Stimulated activated CD8-positive, alpha-beta memory T cell treated with anti-CD3 and anti-CD28 coated beads, Interleukin-4, amount 100 ng/mL, for 48 hours (primary cell): ENCODE measurements around the gene ARHGAP15.

Experiments
- DNase-seq: peaks from one replicate; pipeline ENCODE4 v3.0.0-alpha.2; 2020

The ARHGAP15 gene

GRCh38 chr2:143280097-143280757 is 151.0 kb downstream of the ARHGAP15 start:
- DNase-seq = no peak

GRCh38 chr2:143282684-143283083 is 153.5 kb downstream of the ARHGAP15 start:
- peak; percentile 60 for DNase-seq

- DNase-seq = no peak
These were observed 155.0 kb downstream of the ARHGAP15 start for GRCh38 chr2:143284087-143284675.

GRCh38 chr2:143289025-143289424 is 159.8 kb downstream of the ARHGAP15 start:
- DNase-seq = no peak

GRCh38 chr2:143290221-143290620 is 161.0 kb downstream of the ARHGAP15 start:
- no peak for DNase-seq

GRCh38 chr2:143294068-143294467 is 164.8 kb downstream of the ARHGAP15 start:
- no peak for DNase-seq

- DNase-seq = no peak
These were observed 166.9 kb downstream of the ARHGAP15 start for GRCh38 chr2:143296089-143296488.

GRCh38 chr2:143297182-143297581 is 168.0 kb downstream of the ARHGAP15 start:
- DNase-seq = no peak

GRCh38 chr2:143300536-143300935 is 171.3 kb downstream of the ARHGAP15 start:
- no peak for DNase-seq

GRCh38 chr2:143311426-143311825 is 182.2 kb downstream of the ARHGAP15 start:
- DNase-seq = no peak

- no peak for DNase-seq
These were observed 183.2 kb downstream of the ARHGAP15 start for GRCh38 chr2:143312441-143312840.

- DNase-seq = no peak
These were observed 184.6 kb downstream of the ARHGAP15 start for GRCh38 chr2:143313861-143314260.

- no peak for DNase-seq
These were observed 192.8 kb downstream of the ARHGAP15 start for GRCh38 chr2:143321994-143322393.

GRCh38 chr2:143329288-143329687 is 200.1 kb downstream of the ARHGAP15 start:
- no peak for DNase-seq

GRCh38 chr2:143333168-143333791 is 204.1 kb downstream of the ARHGAP15 start:
- DNase-seq = no peak

- no peak for DNase-seq
These were observed 204.6 kb downstream of the ARHGAP15 start for GRCh38 chr2:143333847-143334246.

- DNase-seq = no peak
These were observed 205.6 kb downstream of the ARHGAP15 start for GRCh38 chr2:143334837-143335236.

- no peak for DNase-seq
These were observed 207.5 kb downstream of the ARHGAP15 start for GRCh38 chr2:143336719-143337210.

- DNase-seq = no peak
These were observed 212.3 kb downstream of the ARHGAP15 start for GRCh38 chr2:143341478-143341877.

GRCh38 chr2:143344780-143345179 is 215.6 kb downstream of the ARHGAP15 start:
- DNase-seq = no peak

GRCh38 chr2:143345887-143346787 is 216.9 kb downstream of the ARHGAP15 start:
- no peak for DNase-seq

GRCh38 chr2:143347271-143347695 is 218.1 kb downstream of the ARHGAP15 start:
- no peak for DNase-seq

- DNase-seq = no peak
These were observed 218.7 kb downstream of the ARHGAP15 start for GRCh38 chr2:143347901-143348414.
